Neutrophil (primary cell): ENCODE measurements around the gene TMEM132D.

Source experiments
- H3K27ac ChIP-seq: fragments of 200-600 bp; sonication (generic); 2 replicates; pipeline ENCODE4 v1.5.1; 2016; ENCODE audit warnings: mild to moderate bottlenecking, moderate library complexity
- H3K27me3 ChIP-seq: fragments of 200-600 bp; sonication (generic); 2 replicates; pipeline ENCODE4 v1.6.0; 2016; ENCODE audit warnings: mild to moderate bottlenecking
- H3K36me3 ChIP-seq: fragments of 200-600 bp; sonication (generic); 2 replicates; pipeline ENCODE4 v1.5.1; 2017
- H3K4me1 ChIP-seq, 2 experiments: fragments of 200-600 bp in 1 of 2; sonication (generic) in 1 of 2; 1 replicate in 1 of 2; 2 replicates in 1 of 2; pipeline versions ENCODE4 v1.5.1 to v1.6.1; 2013 to 2016; ENCODE audit warnings: low read depth in 1 of 2, low read length in 1 of 2, mild to moderate bottlenecking in 1 of 2, moderate library complexity in 1 of 2; ENCODE audit not compliant: control insufficient read depth in 1 of 2, insufficient read depth in 1 of 2
- H3K4me3 ChIP-seq, 2 experiments: fragments of 200-600 bp in 1 of 2; sonication (generic) in 1 of 2; 1 replicate in 1 of 2; 2 replicates in 1 of 2; pipeline ENCODE4 v1.5.1; 2013 to 2016; ENCODE audit warnings: low read depth in 1 of 2, low read length in 1 of 2, mild to moderate bottlenecking in 1 of 2, moderate library complexity in 1 of 2
- H3K9me3 ChIP-seq: fragments of 200-600 bp; sonication (generic); 2 replicates; pipeline ENCODE4 v1.5.1; 2016
- CTCF ChIP-seq: fragments of 200-600 bp; sonication (generic); IDR thresholded peaks from 2 replicates; pipeline ENCODE4 v1.5.1; 2016; ENCODE audit warnings: antibody characterized with exemption

TMEM132D gene

GRCh38 chr12:129080391-129080790 is 823.4 kb downstream of the TMEM132D start:
- Histone ChIP-seq H3K4me3 (no peak overlapping the region), H3K9me3 (no peaks in the 10 kb centered on the region), H3K36me3 (no peaks in the 10 kb centered on the region), H3K27me3 (no peaks in the 10 kb centered on the region), H3K4me1 (no peaks in the 10 kb centered on the region), H3K27ac (no peak overlapping the region)
- no peak for TF ChIP-seq CTCF

DNA sequence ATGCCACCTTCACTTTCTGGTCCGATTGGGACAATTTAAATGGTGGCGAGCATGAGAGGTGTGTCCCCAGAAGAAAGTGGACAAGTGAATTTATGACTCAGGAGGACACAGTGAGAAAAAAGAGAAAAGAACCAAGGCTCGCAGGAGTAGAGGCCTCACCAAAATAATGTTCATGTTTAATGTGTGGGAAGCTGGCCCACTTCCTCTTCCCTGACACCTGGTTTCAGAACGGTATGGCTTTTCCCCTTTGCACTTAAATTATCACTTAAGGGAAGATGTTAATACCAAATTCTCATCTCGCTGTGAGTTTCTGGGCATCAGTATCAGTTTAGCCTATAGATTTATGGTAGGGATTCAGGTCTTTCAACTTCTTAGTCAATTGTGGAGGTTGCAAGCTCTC is 824.1 kb downstream of the TMEM132D start:
- Histone ChIP-seq H3K9me3 (no peaks in the 10 kb centered on the region), H3K27me3 (no peaks in the 10 kb centered on the region), H3K27ac (no peak overlapping the region), H3K36me3 (no peaks in the 10 kb centered on the region), H3K4me3 (no peak overlapping the region), H3K4me1 (no peaks in the 10 kb centered on the region)
- no peak for TF ChIP-seq CTCF

GRCh38 chr12:129076441-129077320 is 827.1 kb downstream of the TMEM132D start:
- H3K9me3 ChIP-seq: no peaks in the 10 kb centered on the region
- H3K4me1 ChIP-seq: no peaks in the 10 kb centered on the region
- no peak for TF ChIP-seq CTCF
- H3K27ac ChIP-seq: no peak overlapping the region
- no peak overlapping the region for H3K4me3 ChIP-seq
- H3K36me3 ChIP-seq: no peaks in the 10 kb centered on the region
- no peaks in the 10 kb centered on the region for H3K27me3 ChIP-seq

GRCh38 chr12:129075460-129076208 is 828.2 kb downstream of the TMEM132D start:
- Histone ChIP-seq H3K27me3 (no peaks in the 10 kb centered on the region), H3K36me3 (no peaks in the 10 kb centered on the region), H3K27ac (no peak overlapping the region), H3K9me3 (no peaks in the 10 kb centered on the region), H3K4me3 (no peak overlapping the region), H3K4me1 (no peaks in the 10 kb centered on the region)
- TF ChIP-seq CTCF: no peak

- H3K9me3 ChIP-seq: no peaks in the 10 kb centered on the region
- TF ChIP-seq CTCF: no peak
Observed at GRCh38 chr12:129074379-129074778, 829.4 kb downstream of the TMEM132D start.

More at GRCh38 chr12:129074379-129074778, 829.4 kb downstream of the TMEM132D start:
- Histone ChIP-seq H3K27me3 (no peaks in the 10 kb centered on the region), H3K4me1 (no peaks in the 10 kb centered on the region), H3K4me3 (no peak overlapping the region), H3K36me3 (no peaks in the 10 kb centered on the region), H3K27ac (no peak overlapping the region)
